Stimulated activated effector memory CD8-positive, alpha-beta T cell treated with anti-CD3 and anti-CD28 coated beads, Interleukin-12 subunit alpha, Interleukin-12 subunit beta, amount 100 ng/mL, for 72 hours (primary cell): ENCODE results near the gene SAMD11.
A peak's percentile ranks its signal among the peaks of the same experiment; 100 is the strongest.

Experiments used
- ATAC-seq: fragments of 150-1000 bp; cut with Tn5 transposase; 2 replicates; pipeline ENCODE4 v1.10.0; 2021
- DNase-seq, 2 donors: peaks; one replicate each; pipeline ENCODE4 v3.0.0; 2021 to 2022; ENCODE audit warnings: low spot score in 2 of 2
- H3K27ac Mint-ChIP-seq: one replicate; pipeline ENCODE4 v1.8.0; 2022; ENCODE audit warnings: mild to moderate bottlenecking, mixed read lengths
- H3K36me3 Mint-ChIP-seq: one replicate; pipeline ENCODE4 v1.8.0; 2022; ENCODE audit warnings: mild to moderate bottlenecking, mixed read lengths
- H3K4me1 Mint-ChIP-seq: one replicate; pipeline ENCODE4 v1.8.0; 2022; ENCODE audit warnings: mixed read lengths
- H3K4me3 Mint-ChIP-seq: one replicate; pipeline ENCODE4 v1.8.0; 2022; ENCODE audit warnings: mild to moderate bottlenecking, mixed read lengths
- H3K9me3 Mint-ChIP-seq: one replicate; pipeline ENCODE4 v1.8.0; 2022; ENCODE audit warnings: mixed read lengths

SAMD11 gene

GRCh38 chr1:964691-965525, 41.2 kb downstream of the SAMD11 start:
- DNase-seq (no peak), ATAC-seq (no peak)
- no peaks in the 10 kb centered on the region for H3K36me3 Mint-ChIP-seq
- H3K27ac Mint-ChIP-seq, result no peak overlapping the region
- peak overlapping the region; percentile 62 for H3K4me3 Mint-ChIP-seq
- no peaks in the 10 kb centered on the region for H3K9me3 Mint-ChIP-seq
- H3K4me1 Mint-ChIP-seq, result peaks cover 6% of the 10 kb centered on the region

DNA sequence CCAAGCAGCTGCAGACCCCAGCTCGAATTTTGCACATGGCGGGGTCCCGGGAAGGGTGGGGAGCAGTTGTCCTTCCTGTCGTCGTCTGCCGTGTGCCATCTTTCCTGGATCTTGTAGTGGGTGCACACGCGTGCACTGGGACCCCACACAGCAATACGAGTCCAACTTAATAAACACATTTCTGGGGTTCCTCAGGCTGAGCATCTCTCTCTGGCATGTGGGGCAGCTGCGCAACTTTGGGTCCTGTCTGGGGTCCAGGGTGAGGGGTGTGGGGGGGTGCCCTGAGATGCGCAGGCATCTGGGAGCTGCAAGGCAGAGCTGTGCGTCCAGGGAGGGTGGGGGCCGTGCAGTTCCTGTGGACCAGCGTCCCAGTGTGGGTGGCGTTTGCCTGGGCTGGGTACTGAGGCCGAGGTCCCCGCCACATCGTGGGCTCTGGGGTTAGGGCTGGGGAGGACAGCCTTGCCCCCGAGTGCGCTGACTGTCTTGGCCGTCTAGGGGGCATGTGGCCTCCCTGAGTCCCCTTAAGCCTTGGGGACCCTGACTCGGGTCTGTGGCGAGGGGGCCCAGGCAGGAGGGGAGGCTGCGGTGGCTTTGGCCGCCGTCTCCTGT, 41.9 kb downstream of the SAMD11 start:
- Mint-ChIP-seq H3K4me3 (peak overlapping the region; percentile 62), H3K9me3 (no peaks in the 10 kb centered on the region), H3K27ac (no peak overlapping the region), H3K4me1 (peaks cover 6% of the 10 kb centered on the region), H3K36me3 (no peaks in the 10 kb centered on the region)
- DNase-seq (no peak), ATAC-seq (no peak)

- H3K27ac Mint-ChIP-seq, result no peak within 1 kb of the TSS
- H3K4me1 Mint-ChIP-seq, result peaks cover 6% of the 10 kb centered on the region
- no peaks in the 10 kb centered on the region for H3K36me3 Mint-ChIP-seq
- no peaks in the 10 kb centered on the region for H3K9me3 Mint-ChIP-seq
- ATAC-seq, result peak; percentile 63
- peak within 1 kb of the TSS; percentile 62 for H3K4me3 Mint-ChIP-seq
- no peak for DNase-seq
These were observed 42.5 kb downstream of the SAMD11 start, which contains the start of gene PLEKHN1 for GRCh38 chr1:966135-966703. TSS of gene PLEKHN1 (plus strand) at chr1:966482. CDS start at chr1:966532, 50 bp downstream.

GRCh38 chr1:966704-967300, 43.1 kb downstream of the SAMD11 start:
- peak overlapping the region; percentile 62 for H3K4me3 Mint-ChIP-seq
- peak; percentile 91 for ATAC-seq
- H3K36me3 Mint-ChIP-seq, result no peaks in the 10 kb centered on the region
- H3K4me1 Mint-ChIP-seq, result peaks cover 6% of the 10 kb centered on the region
- DNase-seq, result peak; percentile 63 to 83
- no peak overlapping the region for H3K27ac Mint-ChIP-seq
- no peaks in the 10 kb centered on the region for H3K9me3 Mint-ChIP-seq

DNA sequence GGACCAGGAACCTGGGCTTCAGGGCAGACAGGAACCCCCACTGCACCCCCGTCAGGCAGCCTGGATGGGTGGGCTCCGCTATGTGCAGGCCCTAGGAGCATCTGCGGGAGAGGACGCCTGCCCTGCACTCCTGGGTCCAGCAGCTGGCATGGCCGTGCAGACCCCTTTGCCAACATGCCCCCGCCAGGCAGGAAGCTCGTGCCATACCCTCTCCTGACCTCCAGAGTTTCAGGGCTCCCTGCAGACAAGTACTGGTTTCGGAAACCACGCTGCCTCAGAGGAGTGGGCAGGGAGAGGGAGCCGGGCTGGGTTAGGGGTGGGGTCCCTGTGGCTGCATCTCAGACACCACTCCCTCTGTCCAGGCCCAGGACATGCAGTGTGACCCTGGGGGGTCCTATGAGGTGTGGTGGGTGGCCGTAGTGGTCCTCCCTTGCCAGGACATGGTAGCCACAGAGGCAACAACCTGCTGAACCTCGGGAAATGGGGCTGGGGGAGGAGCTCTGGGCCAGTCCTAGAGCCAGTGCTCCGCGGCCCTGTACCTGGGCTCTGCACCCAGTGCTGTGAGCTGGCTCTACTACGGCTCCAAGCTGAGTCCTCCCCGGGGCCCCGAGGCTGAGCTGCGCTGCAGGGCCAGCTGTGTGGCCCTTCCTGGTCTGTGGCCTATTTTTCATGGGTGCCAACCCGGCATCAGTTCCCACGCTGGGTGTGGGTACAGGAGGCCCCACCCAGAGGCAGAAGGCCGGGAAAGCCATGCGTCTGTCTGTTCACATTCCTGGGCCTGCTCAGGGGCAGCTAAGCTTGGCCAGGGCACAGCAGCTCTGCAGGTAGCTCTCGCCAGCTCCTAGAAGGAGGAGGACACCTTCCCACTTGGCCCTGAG, 44.0 kb downstream of the SAMD11 start:
- H3K36me3 Mint-ChIP-seq, result no peaks in the 10 kb centered on the region
- no peak for DNase-seq
- H3K4me3 Mint-ChIP-seq, result peak overlapping the region; percentile 62
- H3K27ac Mint-ChIP-seq, result no peak overlapping the region
- ATAC-seq, result no peak
- H3K4me1 Mint-ChIP-seq, result peaks cover 6% of the 10 kb centered on the region
- no peaks in the 10 kb centered on the region for H3K9me3 Mint-ChIP-seq

- Mint-ChIP-seq H3K4me1 (peaks cover 6% of the 10 kb centered on the region), H3K9me3 (no peaks in the 10 kb centered on the region), H3K4me3 (no peak overlapping the region), H3K36me3 (no peaks in the 10 kb centered on the region), H3K27ac (no peak overlapping the region)
- DNase-seq (no peak), ATAC-seq (no peak)
These were observed 45.6 kb downstream of the SAMD11 start for GRCh38 chr1:969260-969855.

GRCh38 chr1:970242-970972, 46.7 kb downstream of the SAMD11 start:
- Mint-ChIP-seq H3K4me1 (peaks cover 5% of the 10 kb centered on the region), H3K9me3 (no peaks in the 10 kb centered on the region), H3K27ac (no peak overlapping the region), H3K36me3 (no peaks in the 10 kb centered on the region), H3K4me3 (no peak overlapping the region)
- DNase-seq, result no peak
- no peak for ATAC-seq

DNA sequence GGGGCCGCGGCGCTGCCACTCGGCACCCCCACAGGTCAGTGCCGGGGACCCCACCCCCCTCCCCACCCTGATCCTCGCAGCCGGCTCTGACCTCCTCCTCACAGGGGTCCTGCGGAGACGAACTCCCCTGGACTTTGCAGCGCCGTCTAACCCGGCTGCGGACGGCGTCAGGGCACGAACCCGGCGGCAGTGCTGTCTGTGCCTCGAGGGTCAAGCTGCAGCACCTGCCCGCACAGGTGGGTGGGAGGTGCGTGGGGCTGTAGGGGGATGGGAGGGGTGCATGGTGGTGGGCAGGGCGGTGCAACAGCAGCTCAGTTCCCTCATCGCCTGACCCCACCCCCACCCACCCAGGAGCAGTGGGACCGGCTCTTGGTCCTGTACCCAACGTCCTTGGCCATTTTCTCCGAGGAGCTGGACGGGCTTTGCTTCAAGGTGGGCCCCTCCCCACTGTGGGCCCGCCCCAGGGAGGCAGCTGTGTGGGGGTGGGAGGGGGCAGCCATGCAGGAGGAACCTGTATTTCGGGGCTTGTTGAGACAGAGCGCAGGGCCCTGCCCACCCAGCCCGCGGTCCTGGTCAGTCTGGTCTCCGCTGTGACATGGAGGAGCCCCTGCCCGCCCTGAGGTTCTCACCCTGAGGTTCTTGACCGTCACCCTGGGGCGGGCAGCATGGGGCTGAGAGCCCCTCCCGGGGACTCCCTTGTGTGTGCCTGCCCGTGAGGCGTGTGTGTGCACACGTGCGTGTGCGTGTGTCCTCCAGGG, 47.4 kb downstream of the SAMD11 start:
- no peak for DNase-seq
- no peak overlapping the region for H3K27ac Mint-ChIP-seq
- H3K36me3 Mint-ChIP-seq, result no peaks in the 10 kb centered on the region
- H3K4me3 Mint-ChIP-seq, result no peak overlapping the region
- peaks cover 6% of the 10 kb centered on the region for H3K4me1 Mint-ChIP-seq
- H3K9me3 Mint-ChIP-seq, result no peaks in the 10 kb centered on the region
- no peak for ATAC-seq

- ATAC-seq (no peak), DNase-seq (no peak)
- no peak overlapping the region for H3K27ac Mint-ChIP-seq
- H3K4me3 Mint-ChIP-seq, result no peak overlapping the region
- H3K4me1 Mint-ChIP-seq, result peaks cover 6% of the 10 kb centered on the region
- H3K9me3 Mint-ChIP-seq, result no peaks in the 10 kb centered on the region
- no peaks in the 10 kb centered on the region for H3K36me3 Mint-ChIP-seq
These were observed 48.2 kb downstream of the SAMD11 start for GRCh38 chr1:971751-972506.

DNA sequence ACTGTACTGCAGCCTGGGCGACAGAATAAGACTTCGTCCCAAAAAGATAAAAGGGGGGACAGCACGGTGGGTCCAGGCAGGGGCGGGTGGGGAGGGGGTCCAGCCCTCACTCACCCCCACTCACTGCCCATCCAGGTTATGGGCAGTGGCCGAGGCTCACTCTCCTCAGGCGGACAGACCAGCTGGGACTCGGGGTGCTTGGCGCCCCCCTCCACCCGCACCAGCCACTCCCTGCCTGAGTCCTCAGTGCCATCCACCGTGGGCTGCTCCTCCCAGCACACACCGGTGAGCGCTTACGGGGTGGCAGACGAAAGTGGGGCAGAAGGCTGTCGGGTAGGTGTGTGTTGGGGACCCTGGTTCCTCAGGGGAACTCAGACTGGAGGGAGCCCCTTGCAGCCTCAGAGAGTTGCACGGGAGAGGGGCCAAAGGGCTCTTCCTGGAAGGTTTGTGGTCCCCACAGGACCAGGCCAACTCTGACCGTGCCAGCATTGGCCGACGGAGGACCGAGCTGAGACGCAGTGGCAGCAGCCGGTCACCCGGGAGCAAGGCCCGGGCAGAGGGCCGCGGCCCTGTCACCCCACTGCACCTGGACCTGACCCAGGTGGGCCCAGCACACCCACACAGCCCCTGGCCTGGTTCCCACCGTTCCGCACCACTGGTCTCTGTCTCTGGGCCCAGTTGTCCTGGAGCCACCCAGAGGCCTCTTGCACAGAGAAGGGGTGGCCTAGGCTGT, 49.2 kb downstream of the SAMD11 start:
- Mint-ChIP-seq H3K9me3 (no peaks in the 10 kb centered on the region), H3K27ac (no peak overlapping the region), H3K36me3 (no peaks in the 10 kb centered on the region), H3K4me1 (peaks cover 6% of the 10 kb centered on the region), H3K4me3 (no peak overlapping the region)
- ATAC-seq, result no peak
- no peak for DNase-seq

DNA sequence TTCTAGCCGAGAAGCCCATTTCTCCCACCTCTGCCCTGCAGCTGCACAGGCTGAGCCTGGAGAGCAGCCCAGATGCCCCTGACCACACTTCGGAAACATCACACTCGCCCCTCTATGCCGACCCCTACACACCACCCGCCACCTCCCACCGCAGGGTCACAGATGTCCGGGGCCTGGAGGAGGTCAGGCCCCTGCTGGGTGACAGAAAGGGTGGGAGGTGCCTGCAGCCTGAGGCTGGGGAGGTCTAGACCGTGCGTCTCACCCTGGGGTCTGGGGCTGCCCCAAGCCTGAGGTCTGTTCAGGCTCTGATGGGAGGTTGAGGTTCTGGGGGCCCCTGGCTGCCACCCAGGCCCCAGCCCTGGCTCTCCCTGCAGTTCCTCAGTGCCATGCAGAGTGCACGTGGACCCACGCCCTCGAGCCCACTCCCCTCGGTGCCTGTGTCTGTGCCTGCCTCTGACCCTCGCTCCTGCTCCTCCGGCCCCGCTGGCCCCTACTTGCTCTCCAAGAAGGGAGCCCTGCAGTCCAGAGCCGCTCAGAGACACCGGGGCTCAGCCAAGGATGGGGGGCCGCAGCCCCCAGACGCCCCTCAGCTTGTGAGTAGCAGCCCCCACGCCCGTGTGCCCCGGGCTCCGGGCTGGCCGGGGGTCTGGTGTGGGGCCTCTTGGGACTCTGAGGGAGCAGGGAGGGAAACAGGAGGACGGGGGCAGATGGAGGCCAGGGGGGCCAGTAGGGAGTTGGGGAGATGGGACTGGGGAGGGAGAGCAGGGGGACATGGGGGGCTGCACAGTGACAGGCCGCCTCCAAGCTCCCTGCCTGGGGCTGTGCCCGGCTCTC, 50.0 kb downstream of the SAMD11 start:
- no peak overlapping the region for H3K4me3 Mint-ChIP-seq
- no peak for DNase-seq
- no peaks in the 10 kb centered on the region for H3K9me3 Mint-ChIP-seq
- no peaks in the 10 kb centered on the region for H3K36me3 Mint-ChIP-seq
- peaks cover 6% of the 10 kb centered on the region for H3K4me1 Mint-ChIP-seq
- no peak overlapping the region for H3K27ac Mint-ChIP-seq
- no peak for ATAC-seq

- no peak overlapping the region for H3K27ac Mint-ChIP-seq
These were observed 50.5 kb downstream of the SAMD11 start for GRCh38 chr1:974293-974640.

More at GRCh38 chr1:974293-974640, 50.5 kb downstream of the SAMD11 start:
- Mint-ChIP-seq H3K36me3 (no peaks in the 10 kb centered on the region), H3K4me1 (peaks cover 6% of the 10 kb centered on the region), H3K4me3 (no peak overlapping the region), H3K9me3 (no peaks in the 10 kb centered on the region)
- DNase-seq, result no peak
- ATAC-seq, result no peak
